Stromal cell of bone marrow (primary cell): ENCODE data around the gene NAALADL2.
"Not testable (repeated sequence)": the region's sequence is repeated elsewhere in the genome, so short reads cannot be mapped to it uniquely, and the experiment has no call there.

Source experiments
- DNase-seq: peaks from one replicate; pipeline ENCODE4 v3.0.0-alpha.2; 2012; ENCODE audit warnings: low read depth

NAALADL2 gene

GRCh38 chr3:175423848-175424247, 564.7 kb downstream of the NAALADL2 start:
- DNase-seq: not testable (repeated sequence)

DNA sequence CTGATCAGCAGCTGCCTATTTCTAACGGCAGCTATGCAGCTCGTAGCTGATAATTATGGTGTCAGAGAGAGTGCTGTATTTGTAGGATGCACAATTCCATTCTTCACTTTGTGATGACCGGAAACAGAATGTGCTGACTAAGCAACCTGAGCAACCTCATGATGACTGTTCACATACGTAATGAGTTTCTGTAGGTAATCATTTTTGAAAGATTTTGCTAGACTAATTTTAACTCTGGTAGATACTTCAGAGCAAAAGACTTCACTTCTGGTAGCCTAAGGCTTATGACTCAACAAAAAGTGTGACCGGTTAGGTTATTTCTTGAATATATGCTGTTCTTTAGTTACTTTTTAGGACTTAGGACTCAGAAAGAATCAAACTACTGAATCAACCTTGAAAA, 567.7 kb downstream of the NAALADL2 start:
- no peak for DNase-seq

- no peak for DNase-seq
Measured at GRCh38 chr3:175428466-175428865, 569.3 kb downstream of the NAALADL2 start.

DNA sequence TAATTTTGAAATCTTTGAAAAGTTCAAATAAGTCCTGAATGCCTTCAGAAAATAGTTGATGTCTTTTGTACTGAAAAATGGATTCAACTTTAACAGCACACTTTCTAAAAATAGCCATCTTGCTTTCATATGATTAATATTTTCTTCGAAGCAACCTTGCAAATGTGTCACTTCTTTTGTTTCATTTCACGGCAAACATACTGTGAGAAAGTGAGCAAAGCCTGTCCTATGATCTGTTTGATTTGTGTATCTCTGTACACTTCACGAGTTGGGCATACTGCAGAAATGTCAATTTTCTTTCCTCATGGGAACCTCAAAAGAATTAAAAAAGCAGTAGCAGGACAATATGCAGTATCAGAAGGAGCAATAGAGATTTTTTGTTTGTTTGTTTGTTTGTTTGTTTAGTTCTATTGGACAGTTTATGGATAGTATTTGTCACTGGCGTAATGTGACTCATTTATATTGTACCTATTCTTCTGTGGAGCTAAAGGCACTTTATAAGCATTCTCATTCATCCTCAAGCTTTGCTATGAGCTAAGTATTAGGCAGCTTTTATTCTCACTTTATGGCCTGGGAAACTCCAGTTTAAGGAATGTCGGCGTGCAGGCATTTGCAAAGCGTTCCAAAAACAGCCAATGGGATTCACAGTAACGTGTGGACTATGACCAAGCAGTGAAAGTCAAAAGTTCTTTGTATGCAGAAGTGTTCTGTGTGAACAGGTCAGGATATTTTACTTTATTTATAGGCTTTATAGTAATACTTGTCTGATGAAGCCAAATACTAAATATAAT, 572.0 kb downstream of the NAALADL2 start:
- no peak for DNase-seq

GRCh38 chr3:175432376-175433025, 573.4 kb downstream of the NAALADL2 start:
- no peak for DNase-seq

DNA sequence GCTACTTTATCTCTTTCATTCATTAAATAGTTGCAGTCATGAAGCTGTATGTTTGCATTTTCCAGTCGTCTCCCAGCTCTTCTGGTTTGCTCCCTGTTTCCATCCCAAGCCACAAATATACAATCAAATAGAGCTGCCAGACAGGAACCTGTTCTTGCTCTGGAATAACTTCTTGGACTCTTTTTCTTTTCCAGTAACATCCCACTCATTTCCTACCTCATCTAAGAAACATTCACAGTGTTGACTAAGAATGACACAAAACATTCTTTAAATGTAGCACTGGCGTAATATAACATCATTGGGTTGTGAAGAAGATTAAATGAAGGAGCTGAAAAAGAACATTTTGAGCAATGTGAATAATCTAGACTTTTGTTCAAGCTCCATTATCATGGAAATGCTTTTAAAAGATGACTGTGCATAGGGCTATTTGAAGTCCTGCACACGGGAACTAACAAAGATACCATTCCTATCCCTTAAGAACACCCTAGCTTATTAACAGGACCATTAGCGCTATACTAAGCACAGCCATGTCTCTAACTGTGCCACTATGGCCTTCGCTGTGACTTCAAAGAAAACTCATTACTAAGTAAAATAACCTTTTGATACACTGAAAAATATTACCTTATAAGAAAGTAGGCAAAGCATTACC, 574.0 kb downstream of the NAALADL2 start:
- DNase-seq: peak; percentile 43

- DNase-seq: no peak
Measured at GRCh38 chr3:175434561-175434960, 575.4 kb downstream of the NAALADL2 start.

GRCh38 chr3:175443682-175444081, 584.5 kb downstream of the NAALADL2 start:
- no peak for DNase-seq

- DNase-seq: no peak
Measured at GRCh38 chr3:175445741-175446140, 586.6 kb downstream of the NAALADL2 start.

- DNase-seq: no peak
Measured at GRCh38 chr3:175447521-175447920, 588.4 kb downstream of the NAALADL2 start.

GRCh38 chr3:175453361-175453760, 594.2 kb downstream of the NAALADL2 start:
- DNase-seq: no peak

- DNase-seq: no peak
Measured at GRCh38 chr3:175456466-175456865, 597.3 kb downstream of the NAALADL2 start.

DNA sequence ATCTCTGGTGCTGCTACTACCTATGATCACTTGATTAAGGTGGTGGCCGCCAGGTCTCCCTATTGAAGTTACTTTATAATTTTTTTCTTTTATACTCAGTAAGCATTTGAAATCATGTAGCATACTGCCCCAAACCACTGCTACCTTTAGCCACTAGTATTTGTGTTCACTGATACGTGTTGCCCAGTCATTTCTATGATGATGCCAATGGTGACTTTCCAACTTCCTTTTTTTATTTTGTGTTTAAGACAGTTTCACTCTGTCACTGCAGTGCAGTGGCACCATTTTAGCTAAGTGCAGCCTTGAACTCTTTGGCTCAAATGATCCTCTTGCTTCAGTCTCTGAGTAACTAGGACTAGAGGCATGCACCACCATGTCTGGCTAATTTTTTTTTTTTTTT, 598.2 kb downstream of the NAALADL2 start:
- DNase-seq: no peak

GRCh38 chr3:175460849-175461399, 601.8 kb downstream of the NAALADL2 start:
- not testable (repeated sequence) for DNase-seq

DNA sequence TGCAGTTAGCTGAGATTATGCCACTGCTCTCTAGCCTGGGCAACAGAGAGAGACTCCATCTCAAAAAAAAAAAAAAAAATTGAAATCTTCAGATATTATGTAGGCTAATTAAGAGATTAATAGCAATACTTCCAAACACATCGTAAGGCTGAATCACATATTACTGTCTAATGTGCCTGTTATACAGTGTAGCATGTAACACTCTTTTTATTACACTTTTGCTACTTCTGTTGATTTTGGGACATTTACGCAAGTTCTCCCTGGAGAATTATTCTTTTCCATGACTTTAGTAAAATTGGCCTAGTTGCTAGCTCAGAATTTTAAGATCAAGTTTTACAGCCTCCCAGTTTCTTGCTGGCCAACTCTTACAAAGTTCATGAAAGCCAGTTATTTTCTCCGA, 605.2 kb downstream of the NAALADL2 start:
- DNase-seq: no peak

- DNase-seq: no peak
Measured at GRCh38 chr3:175469124-175469523, 610.0 kb downstream of the NAALADL2 start.

DNA sequence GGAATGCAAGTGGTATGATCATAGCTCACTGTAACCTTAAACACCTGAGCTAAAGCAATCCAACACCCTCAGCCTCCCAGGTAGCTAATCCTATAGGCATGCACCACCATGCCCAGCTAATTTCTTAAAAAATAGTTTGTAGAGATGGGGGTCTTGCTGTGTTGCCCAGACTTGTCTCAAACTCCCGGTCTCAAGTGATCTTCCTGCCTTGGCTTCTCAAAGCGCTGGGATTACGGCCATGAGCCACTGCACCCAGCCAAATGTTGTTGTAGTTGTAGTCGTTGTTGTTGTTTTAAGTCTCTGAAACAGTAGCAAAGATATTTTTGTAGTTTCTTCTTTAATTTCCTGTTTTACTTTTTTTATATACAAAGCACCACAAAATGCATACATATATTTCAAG, 616.6 kb downstream of the NAALADL2 start:
- DNase-seq: no peak

DNA sequence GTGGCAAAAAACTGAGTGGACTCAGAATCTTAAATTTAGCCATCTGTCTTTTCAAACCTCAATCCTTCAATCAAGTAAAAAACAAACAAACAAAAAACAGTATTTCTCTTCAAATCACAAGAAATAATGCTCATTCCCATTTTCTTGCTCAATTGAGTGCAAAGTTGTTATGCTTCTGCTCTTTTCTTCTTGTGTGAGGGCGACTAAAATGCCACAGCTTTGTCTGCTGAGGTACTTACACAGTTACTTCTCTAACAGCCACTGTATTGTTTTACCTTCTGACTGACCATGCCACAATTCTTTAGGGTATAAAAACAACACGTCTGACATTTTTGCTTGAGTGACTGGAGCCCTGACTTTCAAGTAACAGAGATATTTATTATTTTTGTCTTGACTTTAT, 617.4 kb downstream of the NAALADL2 start:
- no peak for DNase-seq

DNA sequence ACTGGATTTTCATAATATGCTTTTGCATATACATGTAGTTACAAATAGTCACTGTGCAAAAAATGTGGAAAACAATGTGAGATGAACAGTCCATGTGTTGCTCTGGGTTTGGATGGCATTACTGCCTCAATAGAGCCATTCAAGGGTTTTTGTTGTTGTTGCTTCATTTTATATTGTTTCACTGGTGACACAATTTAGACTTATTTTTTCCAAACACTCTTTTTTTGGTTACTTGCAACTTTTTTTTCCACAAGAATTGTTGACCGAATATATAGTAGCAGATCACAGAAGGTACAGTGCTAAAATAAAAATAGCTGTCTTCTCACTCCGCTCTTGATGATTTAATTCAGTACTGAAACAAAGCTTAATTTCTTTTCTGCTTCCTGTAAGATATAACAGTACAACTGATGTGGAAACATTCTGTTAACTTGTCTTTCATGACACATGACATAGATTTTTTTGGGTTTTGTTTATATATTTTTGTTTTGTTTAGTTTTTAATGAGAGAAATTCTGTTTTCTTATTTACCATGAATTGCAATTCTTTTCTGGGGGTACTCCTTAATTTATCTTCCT, 618.6 kb downstream of the NAALADL2 start:
- no peak for DNase-seq

GRCh38 chr3:175478301-175478700, 619.2 kb downstream of the NAALADL2 start:
- no peak for DNase-seq

DNA sequence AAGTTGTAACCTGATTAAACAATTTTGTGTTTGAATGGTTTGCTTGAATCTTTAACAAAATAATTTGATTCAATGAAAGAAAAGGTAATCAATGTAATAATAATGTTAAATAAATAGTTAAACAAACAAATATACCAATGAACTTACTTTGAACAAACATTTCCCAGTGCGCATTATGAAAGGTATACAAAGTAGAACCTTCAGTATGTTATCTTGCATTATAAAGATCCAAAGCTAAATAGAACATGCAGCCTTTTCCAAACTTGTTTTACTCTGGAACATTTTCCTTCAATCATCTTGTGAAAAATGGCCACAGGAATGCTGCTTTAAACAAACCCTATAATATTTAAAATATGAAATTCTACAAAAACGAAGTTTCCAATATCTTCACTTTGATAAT, 620.0 kb downstream of the NAALADL2 start:
- DNase-seq: no peak

- DNase-seq: no peak
Measured at GRCh38 chr3:175479800-175480199, 620.7 kb downstream of the NAALADL2 start.

GRCh38 chr3:175484666-175485065, 625.5 kb downstream of the NAALADL2 start:
- no peak for DNase-seq
